ENCODE measurements around the gene TNNI3. TPM values are rescaled to one million over a fixed set of nuclear protein-coding genes. Genes with fewer than 3 reads are reported as not detected.
"Not testable (repeated sequence)": the region's sequence is repeated elsewhere in the genome, so short reads cannot be mapped to it uniquely, and the experiment has no call there.

The TNNI3 gene
- 1 to 10 TPM in 7 of 8 experiments, not detected in 1; 2.9 to 8.5 (median 3.2) TPM for total RNA-seq

DNA sequence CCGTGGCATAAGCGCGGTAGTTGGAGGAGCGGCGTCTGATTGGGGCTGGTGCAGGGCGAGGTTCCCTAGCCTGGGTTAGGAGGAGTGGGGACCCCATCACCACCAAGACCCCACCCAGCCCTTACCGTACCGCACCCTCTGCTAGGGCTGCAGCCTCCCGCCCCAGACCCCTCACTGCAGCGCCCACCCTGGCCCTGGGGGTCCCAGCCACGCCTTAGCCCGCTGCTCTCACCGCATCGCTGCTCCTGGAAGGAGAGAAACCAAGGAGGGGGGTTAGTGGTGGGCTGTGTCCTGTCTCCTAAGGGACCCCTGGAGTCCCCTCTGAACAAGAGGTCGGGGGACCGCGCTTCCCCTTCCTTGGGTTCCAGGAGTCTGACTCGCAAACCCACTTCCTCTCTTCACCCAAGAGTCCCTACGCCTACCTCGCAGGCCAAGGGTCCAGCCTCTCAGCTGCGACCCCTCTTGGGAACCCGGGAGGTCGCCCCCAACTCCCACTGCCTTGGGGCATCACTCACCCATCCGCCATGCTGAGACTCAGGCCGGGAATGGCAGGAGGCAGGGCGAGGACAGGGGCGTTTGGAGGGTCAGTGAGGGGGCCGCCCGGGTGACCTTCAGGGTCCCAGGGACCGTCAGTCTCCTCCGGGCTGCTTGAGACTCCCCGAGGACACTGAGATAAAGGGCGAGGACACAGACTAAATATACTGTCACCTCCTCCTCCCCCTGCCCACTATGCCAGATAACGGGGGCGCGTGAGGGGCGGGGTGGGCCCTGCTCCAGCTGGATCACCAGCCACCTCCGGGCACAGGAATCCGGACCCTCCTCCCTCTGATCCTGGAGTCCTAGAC lies at the start of gene TNNI3:
TNNI3 (minus strand) TSS at position 669 of the 845 bp plus-strand sequence; CDS start at position 526, 143 bp downstream.
- in situ Hi-C loops (cut with MboI; ENCODE audit: low pct_unique_long_range_greater_than_20kb in 2 of 9, low sequenced_read_pairs in 9 of 9, unreplicated experiment in 9 of 9): no loop called here
- Histone ChIP-seq H3K4me1 (replicated peaks in 1 of 2) (peaks cover 0 to 9% of the 10 kb centered on the region in 2 donors), H3K4me3 (peak within 1 kb of the TSS; percentile 27 to 44 (median 33)), H3K27ac (no peak within 1 kb of the TSS)
- 47 to 56% methylated on average over 5 to 11 of the region's 39 CpGs; no CpG with 5 or more reads in 8 of the 10 experiments for WGBS, 10 experiments
- ATAC-seq (replicated peaks in 6 of 8): no peak

DNA sequence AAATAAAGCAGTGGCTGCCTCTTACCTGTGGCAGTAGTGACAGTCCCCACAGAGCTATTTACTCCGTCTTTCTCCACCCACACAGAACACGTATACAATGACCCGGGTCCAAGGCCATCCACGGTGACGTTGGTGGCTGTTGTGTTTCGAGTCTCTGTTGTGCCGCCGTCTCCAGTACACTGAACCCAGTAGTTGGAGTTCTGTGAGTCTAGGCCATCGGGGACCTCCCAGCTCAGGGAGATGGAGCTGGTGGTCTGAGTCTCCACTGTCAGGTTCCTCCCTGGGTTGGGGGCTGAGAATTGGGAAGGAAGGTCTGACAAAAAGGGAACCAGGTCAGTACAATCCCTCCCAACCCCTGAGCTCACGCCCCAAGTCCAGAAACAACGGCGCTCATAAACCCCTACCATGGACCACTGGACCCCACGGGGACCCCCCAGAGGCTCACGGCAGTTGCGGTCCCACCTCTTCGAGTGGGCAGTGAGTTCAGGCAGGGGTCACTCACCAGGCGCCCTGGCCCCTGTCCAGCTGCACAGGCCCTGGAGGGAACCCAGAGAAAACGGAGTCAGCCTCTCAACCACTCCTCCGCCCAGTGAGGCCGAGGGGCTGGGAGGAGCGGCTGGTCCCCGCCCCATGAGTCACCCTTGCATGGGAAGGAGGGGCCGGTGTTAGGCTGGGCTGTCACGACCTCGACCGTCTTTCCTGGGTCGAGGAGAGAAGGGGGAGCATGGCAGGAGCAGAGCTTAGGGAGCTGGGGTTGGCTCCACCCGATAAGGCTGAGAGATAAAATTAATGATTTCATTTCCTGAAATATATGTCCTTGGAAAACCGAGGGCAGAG lies 49.4 kb upstream of the TNNI3 start:
- 0 to 70% (median 44%) methylated on average over 1 to 17 of the region's 29 CpGs; no CpG with 5 or more reads in 2 of the 10 experiments for WGBS, 10 experiments
- peak overlapping the region in 4 of 5 donors; percentile 11 to 46 (median 26) for H3K4me3 ChIP-seq
- H3K27ac ChIP-seq: peak overlapping the region in 1 of 2 donors; percentile 46
- in situ Hi-C loops (cut with MboI; ENCODE audit: low pct_unique_long_range_greater_than_20kb in 2 of 9, low sequenced_read_pairs in 9 of 9, unreplicated experiment in 9 of 9): no loop called here
- peaks cover 18 to 22% of the 10 kb centered on the region in 2 donors for H3K4me1 ChIP-seq (replicated peaks in 1 of 2)
- peak; percentile 74 to 95 (median 94) for ATAC-seq (replicated peaks in 6 of 8)

DNA sequence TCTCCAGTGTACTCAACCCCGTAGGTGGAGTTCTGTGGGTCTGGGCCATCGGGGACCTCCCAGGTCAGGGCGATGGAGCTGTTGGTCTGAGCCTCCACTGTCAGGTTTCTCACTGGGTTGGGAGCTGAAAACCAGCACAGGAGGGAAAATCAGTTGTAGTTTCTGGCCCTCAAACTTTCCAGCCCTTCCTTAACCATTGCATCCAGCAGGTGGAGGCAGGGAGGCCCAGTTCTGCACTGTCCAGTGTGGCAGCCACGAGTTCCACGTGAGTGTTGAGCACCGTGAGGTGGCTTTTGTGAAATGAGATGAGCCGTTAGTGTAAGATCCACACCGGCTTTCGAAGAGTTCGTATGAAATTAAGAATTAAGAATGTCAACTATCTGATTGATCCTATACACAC lies 44.7 kb upstream of the TNNI3 start:
- H3K4me3 ChIP-seq; H3K27ac ChIP-seq; in situ Hi-C loops (cut with MboI; ENCODE audit: low pct_unique_long_range_greater_than_20kb in 2 of 9, low sequenced_read_pairs in 9 of 9, unreplicated experiment in 9 of 9); H3K4me1 ChIP-seq (replicated peaks in 1 of 2); ATAC-seq (replicated peaks in 6 of 8): not testable (repeated sequence)
- 10 to 80% methylated on average over 2 of the region's 10 CpGs; no CpG with 5 or more reads in 8 of the 10 experiments for WGBS, 10 experiments

DNA sequence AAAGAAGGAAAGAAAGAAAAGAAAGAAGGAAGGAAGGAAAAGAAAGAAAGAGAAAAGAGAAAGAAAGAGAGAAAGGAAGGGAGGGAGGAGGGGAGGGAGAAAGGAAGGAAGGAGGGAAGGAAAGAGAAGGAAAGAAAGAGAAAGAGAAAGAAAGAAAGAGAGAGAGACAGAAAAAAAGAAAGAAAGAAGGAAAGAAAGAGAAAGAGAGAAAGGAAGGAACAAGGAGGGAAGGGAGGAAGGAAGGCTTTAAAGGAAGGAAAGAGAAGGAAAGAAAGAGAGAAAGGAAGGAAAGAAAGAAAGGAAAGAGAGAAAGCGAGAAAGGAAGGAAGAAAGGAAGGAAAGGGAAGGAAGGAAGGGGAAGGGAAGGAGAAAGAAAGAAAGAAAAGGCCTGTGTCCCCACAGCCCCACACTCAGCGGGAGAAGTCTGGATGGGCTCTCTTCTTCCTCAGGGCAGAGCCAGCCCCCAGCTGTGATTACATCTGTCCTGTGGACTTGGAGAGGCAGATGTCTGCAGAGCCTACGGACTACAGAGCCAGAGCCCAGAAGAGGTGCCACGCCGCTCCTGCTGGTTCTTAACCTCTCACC lies 42.2 kb upstream of the TNNI3 start:
- 42 to 94% (median 63%) methylated on average over 1 to 5 of the region's 5 CpGs; no CpG with 5 or more reads in 1 of the 10 experiments for WGBS, 10 experiments
- no peak overlapping the region for H3K4me3 ChIP-seq
- in situ Hi-C loops (cut with MboI; ENCODE audit: low pct_unique_long_range_greater_than_20kb in 2 of 9, low sequenced_read_pairs in 9 of 9, unreplicated experiment in 9 of 9): no loop called here
- H3K4me1 ChIP-seq (replicated peaks in 1 of 2): no peaks in the 10 kb centered on the region
- no peak for ATAC-seq (replicated peaks in 6 of 8)
- no peak overlapping the region for H3K27ac ChIP-seq

DNA sequence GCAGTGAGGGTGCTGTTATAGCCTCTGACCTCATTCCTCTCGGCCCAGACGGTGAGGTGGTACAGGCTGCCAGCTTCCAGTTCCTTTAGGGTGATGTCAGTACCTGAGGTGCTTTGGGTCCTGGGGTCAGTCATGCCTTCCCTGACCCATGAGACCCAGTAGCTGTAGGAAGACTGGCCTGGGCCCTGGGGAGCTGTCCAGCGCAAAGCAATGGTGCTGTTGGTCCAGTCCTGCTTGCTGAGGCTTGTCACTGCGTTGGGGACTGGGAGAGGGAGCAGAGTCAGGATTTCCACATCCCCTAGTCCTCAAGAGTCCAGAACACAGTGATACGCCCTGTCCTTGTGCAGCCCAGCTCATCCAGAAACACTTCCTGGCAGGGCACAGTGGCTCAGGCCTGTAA lies 41.1 kb upstream of the TNNI3 start:
- H3K4me3 ChIP-seq: no peak overlapping the region
- no peak overlapping the region for H3K27ac ChIP-seq
- in situ Hi-C loops (cut with MboI; ENCODE audit: low pct_unique_long_range_greater_than_20kb in 2 of 9, low sequenced_read_pairs in 9 of 9, unreplicated experiment in 9 of 9): no loop called here
- no peaks in the 10 kb centered on the region for H3K4me1 ChIP-seq (replicated peaks in 1 of 2)
- ATAC-seq (replicated peaks in 6 of 8): peak in 1 of 8 experiments; percentile 28
- 20 to 100% (median 61%) methylated on average over 1 to 5 of the region's 5 CpGs; no CpG with 5 or more reads in 5 of the 10 experiments for WGBS, 10 experiments

DNA sequence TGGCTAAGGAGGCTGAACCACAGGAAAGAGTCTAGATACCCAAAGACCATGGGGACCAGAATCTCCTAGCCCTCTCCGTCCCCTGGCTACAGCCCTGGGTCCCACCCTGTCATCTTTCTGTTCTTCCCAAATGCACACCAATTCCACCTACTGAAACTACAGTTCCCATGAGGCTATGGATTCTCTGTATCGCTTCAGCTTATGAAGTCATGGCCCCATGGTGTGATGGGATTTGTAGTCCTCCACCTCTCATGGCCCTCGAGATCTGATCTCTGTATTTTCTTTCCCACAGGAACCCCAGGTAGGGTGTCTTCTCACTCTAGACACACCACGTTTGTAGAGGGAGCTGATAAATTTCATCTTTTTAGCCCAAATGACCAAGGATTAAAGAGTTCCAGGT lies 40.0 kb upstream of the TNNI3 start:
- peak in 1 of 8 experiments; percentile 40 for ATAC-seq (replicated peaks in 6 of 8)
- WGBS, 10 experiments: 33 to 80% (median 50%) methylated on average over 1 to 3 of the region's 4 CpGs; no CpG with 5 or more reads in 2 of the 10 experiments
- H3K27ac ChIP-seq: no peak overlapping the region
- in situ Hi-C loops (cut with MboI; ENCODE audit: low pct_unique_long_range_greater_than_20kb in 2 of 9, low sequenced_read_pairs in 9 of 9, unreplicated experiment in 9 of 9): no loop called here
- H3K4me1 ChIP-seq (replicated peaks in 1 of 2): no peaks in the 10 kb centered on the region
- H3K4me3 ChIP-seq: no peak overlapping the region

DNA sequence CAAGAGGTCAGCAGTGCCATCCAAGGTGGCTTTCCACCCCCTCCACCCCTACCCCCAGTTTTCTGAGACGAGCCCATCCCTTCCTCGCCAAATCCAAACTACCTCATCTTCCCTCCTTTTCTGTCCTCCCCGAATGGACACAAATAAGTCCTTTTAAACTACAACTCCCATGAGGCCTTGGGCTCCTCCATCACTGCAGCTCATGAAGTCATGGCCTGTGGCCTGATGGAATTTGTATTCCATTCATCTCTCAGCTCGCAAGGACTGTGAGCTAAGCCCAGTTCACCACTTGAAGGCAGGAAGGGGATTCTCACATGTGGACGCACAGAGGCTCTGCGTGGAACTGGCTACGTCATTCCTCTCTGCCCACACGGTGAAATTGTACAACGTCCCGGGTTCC lies 39.3 kb upstream of the TNNI3 start:
- H3K4me3 ChIP-seq: no peak overlapping the region
- no peak overlapping the region for H3K27ac ChIP-seq
- H3K4me1 ChIP-seq (replicated peaks in 1 of 2): no peaks in the 10 kb centered on the region
- ATAC-seq (replicated peaks in 6 of 8): peak in 1 of 8 experiments; percentile 54
- in situ Hi-C loops (cut with MboI; ENCODE audit: low pct_unique_long_range_greater_than_20kb in 2 of 9, low sequenced_read_pairs in 9 of 9, unreplicated experiment in 9 of 9): no loop called here
- 60 to 100% (median 82%) methylated on average over 2 to 5 of the region's 10 CpGs; no CpG with 5 or more reads in 6 of the 10 experiments for WGBS, 10 experiments

DNA sequence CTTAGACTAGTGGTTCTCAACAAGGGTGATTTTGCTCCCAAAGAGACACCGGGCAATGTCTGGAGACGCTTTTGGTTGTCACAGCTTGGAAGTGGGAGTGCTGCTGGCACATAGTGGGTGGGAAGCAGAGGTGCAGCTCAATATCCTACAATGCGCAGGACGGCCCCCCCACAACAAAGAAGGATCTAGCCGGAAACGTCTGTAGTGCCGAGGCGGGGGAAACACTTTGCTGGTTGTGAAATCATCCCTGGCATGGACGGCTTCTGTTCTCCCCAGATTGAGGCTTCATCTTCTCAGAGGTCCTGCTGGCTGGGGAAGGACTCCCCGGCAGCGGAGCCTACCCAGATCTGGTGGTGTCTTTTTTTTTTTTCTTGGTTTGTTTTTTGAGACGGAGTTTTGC lies 35.9 kb upstream of the TNNI3 start:
- H3K27ac ChIP-seq: no peak overlapping the region
- H3K4me1 ChIP-seq (replicated peaks in 1 of 2): no peaks in the 10 kb centered on the region
- H3K4me3 ChIP-seq: no peak overlapping the region
- WGBS, 10 experiments: 50 to 90% (median 68%) methylated on average over 2 to 9 of the region's 12 CpGs; no CpG with 5 or more reads in 4 of the 10 experiments
- in situ Hi-C loops (cut with MboI; ENCODE audit: low pct_unique_long_range_greater_than_20kb in 2 of 9, low sequenced_read_pairs in 9 of 9, unreplicated experiment in 9 of 9): no loop called here
- no peak for ATAC-seq (replicated peaks in 6 of 8)

DNA sequence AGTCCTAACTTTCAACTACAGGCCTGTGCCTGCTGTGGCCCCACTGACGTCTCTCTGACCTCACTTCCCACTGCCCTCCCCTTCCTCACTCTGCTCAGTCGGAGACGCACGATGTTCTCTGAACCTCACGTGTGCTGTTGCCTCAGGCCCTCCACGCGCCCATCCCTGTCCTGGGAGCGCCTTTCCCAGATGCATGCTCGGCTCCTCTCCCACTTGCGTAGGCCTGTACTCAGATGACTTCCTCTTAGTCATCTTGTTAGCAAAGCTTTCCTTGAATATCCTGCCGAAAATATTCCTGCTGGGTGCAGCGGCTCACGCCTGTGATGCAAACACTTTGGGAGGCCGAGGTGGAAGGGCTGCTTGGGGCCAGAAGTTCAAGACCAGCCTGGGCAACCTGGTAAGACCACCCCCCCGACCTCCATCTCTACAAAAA lies 31.9 kb upstream of the TNNI3 start:
- Histone ChIP-seq H3K27ac (no peak overlapping the region), H3K4me3 (no peak overlapping the region), H3K4me1 (replicated peaks in 1 of 2) (no peaks in the 10 kb centered on the region)
- in situ Hi-C loops (cut with MboI; ENCODE audit: low pct_unique_long_range_greater_than_20kb in 2 of 9, low sequenced_read_pairs in 9 of 9, unreplicated experiment in 9 of 9): no loop called here
- ATAC-seq (replicated peaks in 6 of 8): peak in 6 of 8 experiments; percentile 37 to 99 (median 82)
- WGBS, 10 experiments: 0 to 90% (median 40%) methylated on average over 2 to 8 of the region's 15 CpGs; no CpG with 5 or more reads in 3 of the 10 experiments

DNA sequence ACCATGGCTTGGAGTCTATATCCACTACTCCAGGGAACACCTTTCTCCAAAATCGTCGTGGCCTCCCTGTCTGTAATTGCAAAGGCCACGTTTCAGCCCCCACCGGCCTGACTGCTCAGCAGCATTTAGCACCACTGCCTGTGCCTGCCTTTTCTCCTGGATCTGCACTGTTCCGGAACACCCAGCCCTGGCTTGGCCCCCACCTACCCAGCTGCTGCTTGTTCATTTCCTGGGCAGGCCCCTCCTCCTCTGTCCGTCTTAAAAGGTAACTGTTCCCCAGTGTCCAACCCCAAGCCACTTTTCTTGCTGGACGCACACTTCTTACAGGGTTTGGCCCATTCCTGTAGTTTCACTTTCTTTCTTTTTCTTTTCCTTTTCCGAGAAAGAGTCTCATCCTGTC lies 31.1 kb upstream of the TNNI3 start:
- Histone ChIP-seq H3K4me1 (replicated peaks in 1 of 2) (peaks cover 0 to 2% of the 10 kb centered on the region in 2 donors), H3K4me3 (no peak overlapping the region), H3K27ac (no peak overlapping the region)
- ATAC-seq (replicated peaks in 6 of 8): peak in 2 of 8 experiments; percentile 9 to 11
- in situ Hi-C loops (cut with MboI; ENCODE audit: low pct_unique_long_range_greater_than_20kb in 2 of 9, low sequenced_read_pairs in 9 of 9, unreplicated experiment in 9 of 9): no loop called here
- WGBS, 10 experiments: 19 to 93% (median 60%) methylated on average over 2 to 5 of the region's 8 CpGs; no CpG with 5 or more reads in 4 of the 10 experiments

DNA sequence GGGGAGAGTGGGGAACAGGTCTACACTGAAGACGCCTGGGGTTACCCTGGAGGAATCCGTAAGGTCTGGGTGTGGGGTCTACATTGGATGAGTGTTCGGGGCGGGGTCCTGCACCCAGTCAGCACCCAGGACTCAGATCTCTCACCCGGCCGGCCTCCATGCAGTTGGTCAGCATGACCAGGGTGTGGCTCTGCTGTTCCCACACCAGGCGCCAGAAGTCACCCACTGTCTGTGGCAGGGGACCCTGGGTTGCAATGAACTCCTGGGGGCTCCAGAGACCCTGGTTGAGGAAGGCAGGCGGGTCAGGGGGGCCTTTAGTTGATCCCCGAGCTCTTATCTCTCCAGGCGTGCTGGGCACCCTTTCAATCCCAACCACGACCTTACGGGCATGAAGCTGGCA lies 28.5 kb upstream of the TNNI3 start:
- peaks cover 0 to 6% of the 10 kb centered on the region in 2 donors for H3K4me1 ChIP-seq (replicated peaks in 1 of 2)
- no peak for ATAC-seq (replicated peaks in 6 of 8)
- in situ Hi-C loops (cut with MboI; ENCODE audit: low pct_unique_long_range_greater_than_20kb in 2 of 9, low sequenced_read_pairs in 9 of 9, unreplicated experiment in 9 of 9): no loop called here
- WGBS, 10 experiments: 51% methylated on average over 8 of the region's 12 CpGs; no CpG with 5 or more reads in 9 of the 10 experiments
- no peak overlapping the region for H3K4me3 ChIP-seq
- no peak overlapping the region for H3K27ac ChIP-seq

DNA sequence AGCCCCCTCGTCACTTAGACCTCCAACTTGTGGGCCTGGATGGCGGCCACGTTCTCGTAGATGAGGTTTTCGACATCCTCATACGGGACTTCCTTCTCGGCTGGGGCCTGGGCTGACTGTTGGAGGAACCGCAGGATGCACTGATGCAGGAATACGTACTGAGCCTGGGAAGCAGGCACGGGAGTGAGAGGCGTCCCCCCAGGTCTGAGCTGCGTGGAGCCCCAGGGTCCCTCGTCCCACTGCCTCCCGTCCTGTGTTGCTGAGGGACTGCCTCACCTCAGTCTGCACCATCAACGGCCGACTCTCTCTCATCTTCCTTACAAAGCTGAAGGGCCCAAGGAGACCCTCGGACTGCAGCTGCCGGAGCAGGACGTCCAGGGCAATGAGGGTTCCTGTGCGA lies 24.2 kb upstream of the TNNI3 start:
- no peak for ATAC-seq (replicated peaks in 6 of 8)
- H3K4me3 ChIP-seq: no peak overlapping the region
- peaks cover 7 to 15% of the 10 kb centered on the region in 2 donors for H3K4me1 ChIP-seq (replicated peaks in 1 of 2)
- WGBS, 10 experiments: 0 to 71% (median 40%) methylated on average over 1 to 5 of the region's 20 CpGs; no CpG with 5 or more reads in 7 of the 10 experiments
- in situ Hi-C loops (cut with MboI; ENCODE audit: low pct_unique_long_range_greater_than_20kb in 2 of 9, low sequenced_read_pairs in 9 of 9, unreplicated experiment in 9 of 9): no loop called here
- no peak overlapping the region for H3K27ac ChIP-seq

All from motor neuron (in vitro differentiated cells).